HCT116 (cell line): ENCODE data around the gene IL1RAPL2.

Source experiments
- POLR2A ChIP-seq: IDR thresholded peaks from 2 replicates; pipeline ENCODE4 v1.7.0; 2011; ENCODE audit warnings: borderline replicate concordance; ENCODE audit not compliant: insufficient read depth, insufficient read length; ENCODE audit errors: extremely low read depth
- TF ChIP-seq, protein P1 (sequence below), 3 experiments: fragments of 200-600 bp in 1 of 3; sonication (generic) in 1 of 3; IDR thresholded peaks in 2 of 3; conservative IDR thresholded peaks in 1 of 3; 2 replicates each; pipeline ENCODE4 v1.5.1; 2012 to 2017; ENCODE audit warnings: low read depth in 2 of 3, low read length in 2 of 3, antibody characterized with exemption in 1 of 3, borderline replicate concordance in 1 of 3, control low read depth in 1 of 3, mild to moderate bottlenecking in 1 of 3, mixed read lengths in 1 of 3, mixed run types in 1 of 3, moderate library complexity in 1 of 3; ENCODE audit not compliant: insufficient read depth in 1 of 3
- TF ChIP-seq, protein P2 (sequence below): IDR thresholded peaks from 2 replicates; pipeline ENCODE4 v1.6.1; 2012

DNA sequence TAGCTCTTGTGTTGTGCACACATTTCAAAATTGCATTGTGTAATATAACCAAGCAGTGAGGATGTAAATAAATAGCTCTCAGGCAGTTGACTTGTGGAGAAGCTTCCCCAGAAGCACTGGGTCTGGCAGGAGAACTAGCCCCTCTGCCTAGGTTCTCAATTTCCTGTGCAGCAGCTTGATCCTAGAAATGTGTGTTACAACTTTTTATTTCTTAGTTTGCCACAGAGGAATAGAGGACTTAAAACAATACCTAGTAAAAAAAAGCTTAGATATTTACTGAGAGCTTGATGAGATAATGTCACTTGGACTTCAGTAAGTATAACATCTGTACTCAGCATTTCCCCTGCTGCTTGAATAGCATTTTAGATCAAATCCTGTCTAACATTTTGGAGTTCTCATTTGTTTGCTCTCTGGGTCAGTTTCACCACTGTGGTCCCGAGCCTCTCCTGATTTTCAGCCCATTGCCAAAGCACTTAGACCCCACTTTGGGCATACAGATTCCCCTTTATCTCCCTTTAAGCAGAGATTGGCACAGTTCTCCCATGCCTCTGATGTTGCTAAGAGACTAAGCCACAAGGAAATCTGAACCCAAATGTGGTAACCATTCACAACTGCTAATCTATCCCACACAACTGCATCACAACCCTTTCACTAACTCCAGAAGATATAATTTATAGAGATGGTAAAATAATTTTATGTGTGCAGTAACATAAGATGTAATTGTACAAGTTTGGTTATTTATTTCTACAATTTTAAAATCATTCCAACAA, 1158.2 kb downstream of the IL1RAPL2 start:
- TF ChIP-seq, protein P1, sequence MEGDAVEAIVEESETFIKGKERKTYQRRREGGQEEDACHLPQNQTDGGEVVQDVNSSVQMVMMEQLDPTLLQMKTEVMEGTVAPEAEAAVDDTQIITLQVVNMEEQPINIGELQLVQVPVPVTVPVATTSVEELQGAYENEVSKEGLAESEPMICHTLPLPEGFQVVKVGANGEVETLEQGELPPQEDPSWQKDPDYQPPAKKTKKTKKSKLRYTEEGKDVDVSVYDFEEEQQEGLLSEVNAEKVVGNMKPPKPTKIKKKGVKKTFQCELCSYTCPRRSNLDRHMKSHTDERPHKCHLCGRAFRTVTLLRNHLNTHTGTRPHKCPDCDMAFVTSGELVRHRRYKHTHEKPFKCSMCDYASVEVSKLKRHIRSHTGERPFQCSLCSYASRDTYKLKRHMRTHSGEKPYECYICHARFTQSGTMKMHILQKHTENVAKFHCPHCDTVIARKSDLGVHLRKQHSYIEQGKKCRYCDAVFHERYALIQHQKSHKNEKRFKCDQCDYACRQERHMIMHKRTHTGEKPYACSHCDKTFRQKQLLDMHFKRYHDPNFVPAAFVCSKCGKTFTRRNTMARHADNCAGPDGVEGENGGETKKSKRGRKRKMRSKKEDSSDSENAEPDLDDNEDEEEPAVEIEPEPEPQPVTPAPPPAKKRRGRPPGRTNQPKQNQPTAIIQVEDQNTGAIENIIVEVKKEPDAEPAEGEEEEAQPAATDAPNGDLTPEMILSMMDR (IDR thresholded peaks at IDR 0.05 in 2 of 3, conservative IDR thresholded peaks at IDR 0.05 in 1 of 3; ENCODE audit: borderline replicate concordance in 1 of 3, insufficient read depth in 1 of 3, low read depth in 2 of 3, low read length in 2 of 3): no peak
- TF ChIP-seq POLR2A: no peak
- TF ChIP-seq, protein P2, sequence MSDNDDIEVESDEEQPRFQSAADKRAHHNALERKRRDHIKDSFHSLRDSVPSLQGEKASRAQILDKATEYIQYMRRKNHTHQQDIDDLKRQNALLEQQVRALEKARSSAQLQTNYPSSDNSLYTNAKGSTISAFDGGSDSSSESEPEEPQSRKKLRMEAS: no peak
